CD4-positive, alpha-beta T cell treated with Interleukin-4 for 1 hour (primary cell): Measurements from ENCODE around the gene AUH.

Source experiments
- DNase-seq, 2 donors: peaks; one replicate each; pipeline ENCODE4 v3.0.0-alpha.2; 2020 to 2022

Gene AUH

DNA sequence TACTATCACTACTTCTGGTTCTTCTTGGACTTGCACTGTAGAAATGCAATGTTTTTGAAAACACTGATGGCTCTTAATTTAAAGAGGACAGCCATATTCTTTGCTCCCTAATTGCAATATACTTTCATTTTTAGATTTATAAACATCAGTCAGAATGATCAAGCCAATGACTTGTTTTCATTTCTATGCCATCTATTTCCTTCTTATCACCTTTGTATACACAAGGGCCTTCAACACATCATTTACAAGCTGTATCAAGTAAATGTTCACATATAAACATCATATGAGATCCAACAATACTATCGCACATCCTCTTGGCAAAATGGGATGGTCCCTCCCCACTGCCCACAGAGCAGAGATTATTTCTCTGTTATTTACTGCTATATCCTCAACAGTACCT lies 24.9 kb downstream of the AUH start:
- no peak for DNase-seq

GRCh38 chr9:91334053-91334452 lies 27.7 kb downstream of the AUH start:
- DNase-seq = no peak

DNA sequence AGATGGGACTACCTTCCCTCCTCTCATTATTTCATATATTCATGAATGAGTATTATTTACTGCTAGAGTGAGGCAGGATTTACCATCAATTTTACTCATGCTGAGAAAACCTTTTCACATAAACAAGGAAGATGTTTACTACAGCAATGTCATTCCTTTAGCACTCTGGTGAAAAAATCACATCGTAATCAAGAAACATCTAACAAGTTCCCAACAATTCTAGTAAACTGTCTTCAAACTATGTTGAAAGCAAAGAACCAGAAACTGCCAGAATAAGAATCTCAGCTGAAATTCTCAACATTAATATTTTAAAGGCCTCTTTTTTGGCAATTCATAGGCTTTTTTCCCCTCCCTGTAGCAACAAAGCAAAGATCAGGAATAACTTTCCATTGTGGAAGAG lies 28.2 kb downstream of the AUH start:
- no peak for DNase-seq

DNA sequence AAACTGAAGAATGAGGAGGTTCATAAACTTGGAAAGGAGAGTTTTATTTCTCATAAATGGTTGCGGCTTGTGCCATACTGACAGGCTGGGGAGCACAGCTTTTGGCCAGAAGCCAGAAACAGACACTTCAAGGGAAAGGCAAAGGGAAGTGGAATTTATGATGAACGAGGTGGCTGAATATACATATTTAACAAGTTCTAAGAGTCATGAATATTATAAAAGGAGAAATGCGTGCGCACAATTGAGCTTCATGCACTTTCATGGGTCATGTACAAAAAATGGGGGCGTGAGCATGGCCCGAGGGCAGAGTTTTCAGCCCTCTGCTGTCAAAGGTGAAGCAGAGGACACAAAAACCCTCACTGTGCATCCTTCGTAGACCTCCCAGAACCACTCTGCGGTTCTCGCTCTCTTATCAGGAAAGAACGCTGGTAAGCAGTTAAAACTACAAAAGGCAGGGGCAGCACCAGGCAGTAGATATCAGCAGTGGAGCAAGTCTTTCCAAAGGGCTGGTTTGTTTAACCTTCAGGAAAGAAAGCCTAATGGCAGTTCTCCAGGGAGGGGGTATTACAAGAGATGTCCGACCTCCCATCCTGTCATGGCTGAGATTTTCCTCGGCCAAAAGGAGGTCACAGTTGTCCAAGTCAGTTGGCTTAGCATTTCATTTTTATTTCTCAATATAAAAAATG lies 29.0 kb downstream of the AUH start:
- DNase-seq = no peak

- no peak for DNase-seq
Measured at GRCh38 chr9:91331849-91332248, 29.9 kb downstream of the AUH start.

- no peak for DNase-seq
Measured at GRCh38 chr9:91328186-91328585, 33.5 kb downstream of the AUH start.

- DNase-seq = no peak
Measured at GRCh38 chr9:91321691-91322090, 40.0 kb downstream of the AUH start.

DNA sequence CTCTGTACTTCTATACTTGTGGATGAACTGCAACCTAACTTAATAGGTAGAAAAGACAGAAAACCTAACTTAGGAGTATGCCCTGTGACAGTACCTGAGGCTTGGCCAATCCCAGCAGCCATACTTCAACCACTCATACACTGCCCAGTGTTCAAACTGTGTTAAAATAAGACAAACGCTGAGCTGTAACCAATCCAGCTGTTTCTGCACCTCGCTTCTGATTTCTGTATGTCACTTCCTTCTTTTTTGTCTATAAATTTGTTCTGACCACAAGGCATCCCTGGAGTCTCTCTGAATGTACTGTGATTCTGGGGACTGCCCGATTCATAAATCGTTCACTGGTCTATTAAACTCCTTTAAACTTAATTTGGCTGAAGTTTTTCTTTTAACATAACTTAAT lies 41.4 kb downstream of the AUH start:
- DNase-seq = no peak

- no peak for DNase-seq
Measured at GRCh38 chr9:91316093-91316492, 45.6 kb downstream of the AUH start.

- no peak for DNase-seq
Measured at GRCh38 chr9:91315191-91315590, 46.5 kb downstream of the AUH start.

DNA sequence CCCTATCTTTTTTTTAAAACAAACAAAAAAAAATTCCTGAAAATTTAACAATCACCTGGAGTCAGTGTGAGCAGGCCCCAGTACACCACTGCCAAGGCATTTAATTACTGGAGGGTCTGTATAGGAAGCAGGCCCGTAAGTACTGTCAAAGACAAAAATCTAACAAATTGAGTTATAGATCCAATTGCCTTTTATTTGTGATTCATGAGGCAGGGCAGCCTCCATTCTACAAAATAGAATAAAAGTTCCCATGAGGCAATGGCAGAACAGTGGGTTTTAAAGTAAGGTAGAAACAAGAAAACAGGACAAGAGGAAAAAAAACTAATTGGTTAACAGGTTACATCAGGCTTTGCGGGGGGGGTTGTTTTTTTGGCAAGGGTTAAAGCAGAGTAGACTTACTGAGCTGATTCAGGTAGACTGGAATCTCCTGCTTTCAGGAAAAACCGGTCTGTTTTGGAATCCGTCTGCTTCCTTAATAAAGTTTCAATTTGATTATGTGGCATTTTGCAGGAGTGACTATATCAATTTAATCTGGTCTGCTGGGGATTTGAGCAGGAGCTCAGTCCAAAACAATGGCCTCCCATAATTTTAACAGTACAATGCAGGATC lies 48.9 kb downstream of the AUH start:
- DNase-seq = no peak

- no peak for DNase-seq
Measured at GRCh38 chr9:91310037-91310436, 51.7 kb downstream of the AUH start.

GRCh38 chr9:91308191-91308590 lies 53.5 kb downstream of the AUH start:
- DNase-seq = no peak

- no peak for DNase-seq
Measured at GRCh38 chr9:91307279-91307678, 54.4 kb downstream of the AUH start.

GRCh38 chr9:91306296-91306630 lies 55.5 kb downstream of the AUH start:
- no peak for DNase-seq

- DNase-seq = no peak
Measured at GRCh38 chr9:91305596-91306295, 56.0 kb downstream of the AUH start.

GRCh38 chr9:91303741-91304415 lies 57.8 kb downstream of the AUH start:
- no peak for DNase-seq

- DNase-seq = peak in 1 of 2 donors; percentile 2
Measured at GRCh38 chr9:91302831-91303230, 58.9 kb downstream of the AUH start.

GRCh38 chr9:91301161-91301560 lies 60.6 kb downstream of the AUH start:
- DNase-seq = no peak

DNA sequence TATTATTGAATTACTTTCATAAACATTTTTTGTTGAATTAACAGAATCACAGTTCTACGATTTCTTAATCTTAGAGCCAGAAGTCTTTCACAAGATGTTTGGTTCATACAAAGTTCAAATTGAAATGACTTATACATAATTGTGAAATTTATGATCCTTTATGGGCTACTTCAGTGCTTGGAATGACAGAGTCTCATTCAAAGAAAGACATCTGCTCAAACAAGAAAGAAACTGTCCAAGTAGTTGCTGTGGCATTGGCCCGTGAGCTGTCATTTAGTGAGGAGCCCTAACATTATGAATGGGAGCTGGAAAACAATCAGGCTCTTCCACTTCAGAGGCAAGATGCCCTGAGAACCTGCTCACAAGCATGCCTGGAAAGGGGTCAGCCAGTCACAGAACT lies 63.4 kb downstream of the AUH start:
- no peak for DNase-seq

GRCh38 chr9:91297306-91297705 lies 64.4 kb downstream of the AUH start:
- no peak for DNase-seq

DNA sequence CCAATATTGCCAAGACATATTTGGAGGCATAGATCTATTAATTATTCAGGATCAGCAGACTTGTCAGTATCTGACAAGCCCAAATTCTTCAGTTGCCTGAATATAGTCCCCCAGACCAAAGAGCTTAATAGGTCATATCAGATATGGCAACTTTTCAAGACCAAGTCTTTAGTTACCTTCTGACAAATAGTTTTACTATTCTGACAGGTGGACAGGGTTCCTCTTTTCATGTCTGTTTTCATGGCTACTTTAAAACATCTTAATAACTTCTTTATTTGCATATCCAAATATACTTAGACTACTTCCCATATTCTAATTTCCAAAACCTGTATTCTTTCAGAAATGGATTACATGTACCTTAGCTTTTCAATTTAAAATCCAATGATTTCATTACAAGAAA lies 65.4 kb downstream of the AUH start:
- no peak for DNase-seq

- no peak for DNase-seq
Measured at GRCh38 chr9:91295357-91295756, 66.4 kb downstream of the AUH start.

DNA sequence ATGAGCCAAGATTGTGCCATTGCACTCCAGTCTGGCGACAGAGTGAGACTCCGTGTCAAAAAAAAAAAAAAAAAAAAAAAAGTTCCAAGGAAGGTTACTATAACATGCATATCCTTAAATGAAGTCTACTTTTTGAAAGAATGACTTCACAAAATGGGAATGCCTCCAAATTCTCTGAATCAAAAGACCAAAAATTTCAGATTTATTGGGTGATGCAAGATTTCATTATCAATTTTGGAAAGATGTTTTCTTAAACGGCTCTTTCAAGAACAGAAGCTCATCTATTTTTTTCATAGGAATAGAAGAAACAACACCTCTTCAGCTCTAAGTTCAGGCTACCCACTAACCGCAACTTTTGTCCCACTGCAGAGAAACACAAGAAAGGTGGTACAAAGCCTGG lies 69.9 kb downstream of the AUH start:
- DNase-seq = no peak
